HepG2 (cell line): ENCODE results near the gene FAM117A. TPM values are rescaled to one million over a fixed set of nuclear protein-coding genes. Genes with fewer than 3 reads are reported as not detected.

Experiments used
- ATAC-seq: fragments of 200-7000 bp; cut with Tn5 transposase; 3 replicates; pipeline ENCODE4 v1.9.1; 2020; ENCODE audit warnings: mild to moderate bottlenecking, moderate library complexity
- BruUV-seq: library from RNA; stranded (reverse); fragments of 400-500 nt; replicated peaks from 2 replicates; lab custom pipeline; 2021; lab: Mats Ljungman, UMichigan
- CTCF ChIA-PET: fragments of 300-600 bp; formaldehyde crosslinking; extraction: SDS; loops from one replicate; lab custom pipeline; 2021; ENCODE audit warnings: low total read pairs, inconsistent platforms, low intra/inter-chr PET ratio; lab: Yijun Ruan, JAX
- POLR2A ChIA-PET: fragments of 350-600 bp; sonication (Branson Sonifier 250); formaldehyde crosslinking; loops from one replicate; lab custom pipeline; 2020; ENCODE audit warnings: antibody characterized with exemption, inconsistent platforms; lab: Yijun Ruan, JAX
- DNase-seq: peaks from one replicate; pipeline ENCODE4 v3.0.0-alpha.2; 2015; ENCODE audit warnings: low spot score
- FAIRE-seq: peaks from 3 replicates; lab custom pipeline; 2011; peaks lifted over from hg19 to GRCh38; lab: Jason Lieb, UNC
- H2AFZ ChIP-seq: one replicate; pipeline ENCODE4 v1.6.1; 2011; ENCODE audit warnings: low read length, inconsistent platforms
- H3K27ac ChIP-seq: fragments of 300-600 bp; 3 replicates; pipeline ENCODE4 v1.8.0; 2011; ENCODE audit warnings: mixed run types, mild to moderate bottlenecking, mixed read lengths, low read length, inconsistent platforms; ENCODE audit not compliant: insufficient read depth; ENCODE audit errors: extremely low read length
- H3K27me3 ChIP-seq, 2 experiments: fragments of 200-600 bp in 1 of 2; 2 replicates in 1 of 2; 3 replicates in 1 of 2; pipeline versions ENCODE4 v1.6.0 to v1.8.0; 2011; ENCODE audit warnings: low read length in 2 of 2, mild to moderate bottlenecking in 2 of 2, moderate library complexity in 2 of 2, inconsistent platforms in 1 of 2; ENCODE audit not compliant: insufficient read depth in 2 of 2, control insufficient read depth in 1 of 2
- H3K36me3 ChIP-seq, 2 experiments: fragments of 200-600 bp in 1 of 2; replicated peaks in 1 of 2; 2 replicates in 1 of 2; 3 replicates in 1 of 2; pipeline versions ENCODE4 v1.5.1 to v1.8.0; 2011; ENCODE audit warnings: low read length in 2 of 2, inconsistent platforms in 1 of 2; ENCODE audit not compliant: insufficient read depth in 2 of 2, control insufficient read depth in 1 of 2
- H3K4me1 ChIP-seq: 2 replicates; pipeline ENCODE4 v1.5.1; 2012; ENCODE audit warnings: low read length, inconsistent platforms; ENCODE audit not compliant: insufficient read depth
- H3K4me2 ChIP-seq: 2 replicates; pipeline ENCODE4 v1.6.0; 2011; ENCODE audit warnings: low read depth, low read length, inconsistent platforms
- H3K4me3 ChIP-seq, 3 experiments: fragments of 200-600 bp in 1 of 3; sonication (generic), shearing (Covaris generic) in 1 of 3; replicated peaks in 1 of 3; 2 replicates each; pipeline ENCODE4 v1.5.1; 2011 to 2016; ENCODE audit warnings: low read length in 3 of 3, inconsistent platforms in 2 of 3, low read depth in 2 of 3, mild to moderate bottlenecking in 2 of 3, control low read depth in 1 of 3, mixed read lengths in 1 of 3; ENCODE audit not compliant: insufficient read depth in 1 of 3
- H3K79me2 ChIP-seq: one replicate; pipeline ENCODE4 v1.6.1; 2011; ENCODE audit warnings: low read length, inconsistent platforms; ENCODE audit not compliant: insufficient read depth
- H3K9ac ChIP-seq: 2 replicates; pipeline ENCODE4 v1.6.0; 2011; ENCODE audit warnings: mild to moderate bottlenecking, low read depth, low read length, inconsistent platforms; ENCODE audit not compliant: insufficient read depth
- H3K9me3 ChIP-seq: 2 replicates; pipeline ENCODE4 v1.5.1; 2012; ENCODE audit warnings: mild to moderate bottlenecking, low read length
- H4K20me1 ChIP-seq: 2 replicates; pipeline ENCODE4 v1.6.0; 2011; ENCODE audit warnings: inconsistent platforms, mild to moderate bottlenecking, low read length, moderate library complexity; ENCODE audit not compliant: insufficient read depth
- AHR ChIP-seq: IDR thresholded peaks from 2 replicates; pipeline ENCODE4 v1.6.1; 2018; ENCODE audit warnings: missing genetic modification reagents, missing compliant biosample characterization
- LBX2 ChIP-seq: sonication (generic); formaldehyde crosslinking; IDR thresholded peaks from 2 replicates; pipeline ENCODE4 v1.5.0; 2020; ENCODE audit warnings: missing genetic modification reagents, mild to moderate bottlenecking, borderline replicate concordance
- MEIS2 ChIP-seq: sonication (generic); formaldehyde crosslinking; IDR thresholded peaks from 2 replicates; pipeline ENCODE4 v1.9.0; 2021; ENCODE audit warnings: mild to moderate bottlenecking, missing genetic modification reagents
- NFATC3 ChIP-seq: sonication (generic); formaldehyde crosslinking; IDR thresholded peaks from 2 replicates; pipeline ENCODE4 v1.5.1; 2020; ENCODE audit warnings: mild to moderate bottlenecking, missing genetic modification reagents
- NONO ChIP-seq, 2 experiments: fragments of 450-650 bp in 1 of 2; sonication (generic) in 1 of 2; formaldehyde crosslinking in 1 of 2; IDR thresholded peaks in 1 of 2; conservative IDR thresholded peaks in 1 of 2; 2 replicates each; pipeline versions ENCODE4 v1.6.1 to v1.8.0; 2017 to 2022; ENCODE audit warnings: mild to moderate bottlenecking in 1 of 2, missing genetic modification reagents in 1 of 2, moderate library complexity in 1 of 2
- PAX8 ChIP-seq: sonication (generic); formaldehyde crosslinking; IDR thresholded peaks from 2 replicates; pipeline ENCODE4 v1.8.0; 2022; ENCODE audit warnings: mild to moderate bottlenecking, missing genetic modification reagents, borderline replicate concordance
- PHF21A ChIP-seq: sonication (generic); formaldehyde crosslinking; IDR thresholded peaks from 2 replicates; pipeline ENCODE4 v1.5.0; 2020; ENCODE audit warnings: mild to moderate bottlenecking, missing genetic modification reagents
- RFX5 ChIP-seq: IDR thresholded peaks from 2 replicates; pipeline ENCODE4 v1.6.1; 2011; ENCODE audit warnings: low read depth, low read length, improper control_type of control experiment
- SMARCE1 ChIP-seq: fragments of 450-650 bp; IDR thresholded peaks from 2 replicates; pipeline ENCODE4 v1.6.1; 2017; ENCODE audit warnings: borderline replicate concordance
- STAT5B ChIP-seq: sonication (generic); formaldehyde crosslinking; IDR thresholded peaks from 2 replicates; pipeline ENCODE4 v1.4.0; 2020; ENCODE audit warnings: missing genetic modification reagents
- TCF12 ChIP-seq, 2 experiments: fragments of 450-650 bp in 1 of 2; sonication (generic) in 1 of 2; formaldehyde crosslinking in 1 of 2; IDR thresholded peaks; 2 replicates each; pipeline versions ENCODE4 v1.6.1 to v1.8.0; 2017 to 2022; ENCODE audit warnings: antibody characterized with exemption in 1 of 2, mild to moderate bottlenecking in 1 of 2, missing genetic modification reagents in 1 of 2, moderate library complexity in 1 of 2
- WIZ ChIP-seq: sonication (generic); formaldehyde crosslinking; IDR thresholded peaks from 2 replicates; pipeline ENCODE4 v1.5.1; 2020; ENCODE audit warnings: mild to moderate bottlenecking, missing genetic modification reagents
- ZNF577 ChIP-seq: sonication (generic); formaldehyde crosslinking; IDR thresholded peaks from 2 replicates; pipeline ENCODE4 v1.4.0; 2020; ENCODE audit warnings: mild to moderate bottlenecking, low read depth, missing genetic modification reagents, borderline replicate concordance
- ZNF790 ChIP-seq: sonication (generic); formaldehyde crosslinking; IDR thresholded peaks from 2 replicates; pipeline ENCODE4 v1.8.0; 2022; ENCODE audit warnings: missing genetic modification reagents, mild to moderate bottlenecking, borderline replicate concordance
- ZNF850 ChIP-seq: sonication (generic); formaldehyde crosslinking; conservative IDR thresholded peaks from 2 replicates; pipeline ENCODE4 v1.9.0; 2021; ENCODE audit warnings: mild to moderate bottlenecking, missing genetic modification reagents
- ZSCAN29 ChIP-seq: sonication (generic); formaldehyde crosslinking; conservative IDR thresholded peaks from 2 replicates; pipeline ENCODE4 v1.4.0; 2020; ENCODE audit warnings: mild to moderate bottlenecking, missing genetic modification reagents
- WGBS: methylation state at CpG from one replicate; pipeline ENCODE4 v1.1.6; 2017; ENCODE audit warnings: low lambda C conversion rate; 5-methylcytosine and 5-hydroxymethylcytosine counted together
- in situ Hi-C: cut with HindIII; loops from 2 replicates; pipeline ENCODE4 v1.10.0; 2017; ENCODE audit warnings: low pct_unique_long_range_greater_than_20kb; ENCODE audit not compliant: extremely low pct_ligation_motif_present
- intact Hi-C: fragments of 100-400 bp; cut with micrococcal nuclease; formaldehyde crosslinking; loops from one replicate; pipeline ENCODE4 v1.10.0; 2022; ENCODE audit not compliant: unreplicated experiment
- polyA plus RNA-seq, 8 experiments: library from polyadenylated mRNA; depleted of rRNA in 3 of 8; stranded (reverse) in 7 of 8; unstranded in 1 of 8; fragments of >200 nt; fragmentation: Illumina TruSeq in 4 of 8; extraction: Trizol in 4 of 8; gene quantifications; 2 replicates each; pipeline versions ENCODE4 v1.2.1 to v1.2.3, GENCODE V29; 2011 to 2016; ENCODE audit warnings: low read depth in 4 of 8, missing spikeins in 1 of 8, mixed read lengths in 1 of 8; ENCODE audit not compliant: insufficient read depth in 1 of 8
- total RNA-seq, 5 experiments: library from RNA; depleted of rRNA; stranded (reverse); fragments of >200 nt; fragmentation: Illumina TruSeq; extraction: Trizol; gene quantifications; 2 replicates each; pipeline ENCODE4 v1.2.3, GENCODE V29; 2016; ENCODE audit warnings: low read depth in 1 of 5
- TF ChIP-seq, protein P1 (sequence below): sonication (generic); formaldehyde crosslinking; IDR thresholded peaks from 2 replicates; pipeline ENCODE4 v1.5.0; 2020; ENCODE audit warnings: mild to moderate bottlenecking, missing genetic modification reagents, moderate library complexity
- TF ChIP-seq, protein P2 (sequence below): sonication (generic); formaldehyde crosslinking; IDR thresholded peaks from 2 replicates; pipeline ENCODE4 v1.4.0; 2020; ENCODE audit warnings: missing genetic modification reagents, mild to moderate bottlenecking, borderline replicate concordance

FAM117A gene
- total and polyA plus RNA-seq, 2 of the 13 experiments (the other 11 are each of a cell fraction or from before 2014, with no cell fraction given) = 12.1 to 19.8 TPM

GRCh38 chr17:49677134-49677932 is 86.6 kb downstream of the FAM117A start:
- peak overlapping the region; percentile 80 for H3K9ac ChIP-seq
- under 1% methylated on average over 33 of the region's 34 CpGs for WGBS
- H4K20me1 ChIP-seq = peaks cover 11% of the 10 kb centered on the region; the same call in 1 of the 2 replicates
- H3K36me3 ChIP-seq = peaks cover 0 to 11% of the 10 kb centered on the region in 2 experiments; a peak in 2 of 5 replicates
- H3K27ac ChIP-seq = peak overlapping the region; percentile 73
- intact Hi-C loops (no loop called here), in situ Hi-C loops (no loop called here)
- FAIRE-seq (no peak), ATAC-seq (peak; percentile 84), DNase-seq (peak; percentile 92)
- peak overlapping the region; percentile 68 to 77 (median 74) for H3K4me3 ChIP-seq
- peaks cover 46% of the 10 kb centered on the region for H3K79me2 ChIP-seq
- ChIA-PET CTCF (interaction anchor here (0.6 to 1.0 kb wide), 3 partner anchors 11 to 102 kb away, joined by 3 to 6 read pairs (median 3); partner anchors contain the start of gene NXPH3), POLR2A (interaction anchor here (0.6 to 1.6 kb wide), 15 partner anchors 10 to 659 kb away, joined by 3 to 14 read pairs (median 4); partner anchors contain the start of genes FAM117A, KAT7, NXPH3 and SLC35B1)
- TSS peak; percentile 60 for BruUV-seq
- no peaks in the 10 kb centered on the region for H3K9me3 ChIP-seq
- peak overlapping the region; percentile 94 for H3K4me2 ChIP-seq
- H2AFZ ChIP-seq = no peak overlapping the region
- H3K27me3 ChIP-seq = no peaks in the 10 kb centered on the region; a peak in 1 of 5 replicates
- peaks cover 43% of the 10 kb centered on the region for H3K4me1 ChIP-seq
- TF ChIP-seq NFATC3 (CRISPR knock-in tag) = no peak
- no peak for TF ChIP-seq ZNF790 (CRISPR knock-in tag)
- no peak; the same call in 1 of the 2 replicates for TF ChIP-seq PHF21A (CRISPR knock-in tag)
- TF ChIP-seq AHR (CRISPR knock-in tag) = peak; percentile 17; the same call in 1 of the 2 replicates
- no peak for TF ChIP-seq PAX8 (CRISPR knock-in tag)
- TF ChIP-seq SMARCE1 = no peak
- no peak for TF ChIP-seq WIZ (CRISPR knock-in tag)
- TF ChIP-seq, protein P1, sequence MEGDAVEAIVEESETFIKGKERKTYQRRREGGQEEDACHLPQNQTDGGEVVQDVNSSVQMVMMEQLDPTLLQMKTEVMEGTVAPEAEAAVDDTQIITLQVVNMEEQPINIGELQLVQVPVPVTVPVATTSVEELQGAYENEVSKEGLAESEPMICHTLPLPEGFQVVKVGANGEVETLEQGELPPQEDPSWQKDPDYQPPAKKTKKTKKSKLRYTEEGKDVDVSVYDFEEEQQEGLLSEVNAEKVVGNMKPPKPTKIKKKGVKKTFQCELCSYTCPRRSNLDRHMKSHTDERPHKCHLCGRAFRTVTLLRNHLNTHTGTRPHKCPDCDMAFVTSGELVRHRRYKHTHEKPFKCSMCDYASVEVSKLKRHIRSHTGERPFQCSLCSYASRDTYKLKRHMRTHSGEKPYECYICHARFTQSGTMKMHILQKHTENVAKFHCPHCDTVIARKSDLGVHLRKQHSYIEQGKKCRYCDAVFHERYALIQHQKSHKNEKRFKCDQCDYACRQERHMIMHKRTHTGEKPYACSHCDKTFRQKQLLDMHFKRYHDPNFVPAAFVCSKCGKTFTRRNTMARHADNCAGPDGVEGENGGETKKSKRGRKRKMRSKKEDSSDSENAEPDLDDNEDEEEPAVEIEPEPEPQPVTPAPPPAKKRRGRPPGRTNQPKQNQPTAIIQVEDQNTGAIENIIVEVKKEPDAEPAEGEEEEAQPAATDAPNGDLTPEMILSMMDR (CRISPR knock-in tag) = peak; percentile 37
- TF ChIP-seq ZSCAN29 (CRISPR knock-in tag) = no peak
- no peak for TF ChIP-seq MEIS2 (CRISPR knock-in tag)
- no peak for TF ChIP-seq ZNF850
- no peak for TF ChIP-seq NONO (IDR thresholded peaks at IDR 0.05)
- TF ChIP-seq NONO (CRISPR knock-in tag; conservative IDR thresholded peaks at IDR 0.05) = no peak
- TF ChIP-seq, protein P2, sequence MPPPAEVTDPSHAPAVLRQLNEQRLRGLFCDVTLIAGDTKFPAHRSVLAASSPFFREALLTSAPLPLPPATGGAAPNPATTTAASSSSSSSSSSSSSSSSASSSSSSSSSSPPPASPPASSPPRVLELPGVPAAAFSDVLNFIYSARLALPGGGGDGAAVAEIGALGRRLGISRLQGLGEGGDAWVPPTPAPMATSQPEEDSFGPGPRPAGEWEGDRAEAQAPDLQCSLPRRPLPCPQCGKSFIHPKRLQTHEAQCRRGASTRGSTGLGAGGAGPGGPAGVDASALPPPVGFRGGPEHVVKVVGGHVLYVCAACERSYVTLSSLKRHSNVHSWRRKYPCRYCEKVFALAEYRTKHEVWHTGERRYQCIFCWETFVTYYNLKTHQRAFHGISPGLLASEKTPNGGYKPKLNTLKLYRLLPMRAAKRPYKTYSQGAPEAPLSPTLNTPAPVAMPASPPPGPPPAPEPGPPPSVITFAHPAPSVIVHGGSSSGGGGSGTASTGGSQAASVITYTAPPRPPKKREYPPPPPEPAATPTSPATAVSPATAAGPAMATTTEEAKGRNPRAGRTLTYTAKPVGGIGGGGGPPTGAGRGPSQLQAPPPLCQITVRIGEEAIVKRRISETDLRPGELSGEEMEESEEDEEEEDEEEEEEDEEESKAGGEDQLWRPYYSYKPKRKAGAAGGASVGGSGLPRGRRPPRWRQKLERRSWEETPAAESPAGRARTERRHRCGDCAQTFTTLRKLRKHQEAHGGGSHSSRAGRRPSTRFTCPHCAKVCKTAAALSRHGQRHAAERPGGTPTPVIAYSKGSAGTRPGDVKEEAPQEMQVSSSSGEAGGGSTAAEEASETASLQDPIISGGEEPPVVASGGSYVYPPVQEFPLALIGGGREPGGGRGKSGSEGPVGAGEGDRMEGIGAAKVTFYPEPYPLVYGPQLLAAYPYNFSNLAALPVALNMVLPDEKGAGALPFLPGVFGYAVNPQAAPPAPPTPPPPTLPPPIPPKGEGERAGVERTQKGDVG (CRISPR knock-in tag) = no peak
- no peak for TF ChIP-seq LBX2 (CRISPR knock-in tag)
- no peak for TF ChIP-seq RFX5
- no peak for TF ChIP-seq ZNF577 (CRISPR knock-in tag)
- no peak for TF ChIP-seq TCF12 (IDR thresholded peaks at IDR 0.05)
- no peak for TF ChIP-seq TCF12 (CRISPR knock-in tag; IDR thresholded peaks at IDR 0.05)
- no peak for TF ChIP-seq STAT5B (CRISPR knock-in tag)
